Measurements from ENCODE around the gene CLRN2. TPM values are rescaled to one million over a fixed set of nuclear protein-coding genes. Genes with fewer than 3 reads are reported as not detected.

CLRN2 gene
- total RNA-seq, 4 donors from 2014 or later: not detected

DNA sequence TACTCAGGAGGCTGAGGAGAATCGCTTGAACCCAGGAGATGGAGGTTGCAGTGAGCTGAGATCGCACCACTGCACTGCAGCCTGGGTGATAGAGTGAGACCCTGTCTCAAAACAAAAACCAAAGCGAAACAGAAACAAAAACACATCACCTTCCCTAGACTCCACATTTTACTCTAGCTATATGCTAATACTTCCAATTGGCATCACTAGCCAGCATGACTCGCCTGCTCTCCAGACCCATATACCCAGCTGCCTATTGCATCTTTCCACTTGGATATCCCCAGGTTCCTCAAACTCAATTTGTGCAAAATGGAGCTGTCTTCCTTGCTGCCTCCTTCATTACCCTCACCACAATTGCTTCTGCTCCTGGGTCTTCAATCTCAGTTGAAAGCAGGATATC, 39.6 kb downstream of the CLRN2 start:
- H3K4me1 ChIP-seq: no peaks in the 10 kb centered on the region
- in situ Hi-C loops (cut with MboI; ENCODE audit: low sequenced_read_pairs in 4 of 4) (loop anchor here in 2 of 4 donors (10.0 to 25.0 kb wide), 2 partner anchors 80 to 258 kb away; partner anchors contain the start of genes DCAF16 (in 2 of the 2) and NCAPG (in 2 of the 2)), intact Hi-C loops (cut with DNase I; ENCODE audit: low total_unique reads) (no loop called here)
- no peaks in the 10 kb centered on the region for H3K36me3 ChIP-seq
- no peaks in the 10 kb centered on the region for H3K27me3 ChIP-seq
- no peak overlapping the region for H3K27ac ChIP-seq
- ATAC-seq (no peak), DNase-seq (no peak)
- H3K4me3 ChIP-seq: no peak overlapping the region
- no peaks in the 10 kb centered on the region for H3K9me3 ChIP-seq
- TF ChIP-seq, protein P1, sequence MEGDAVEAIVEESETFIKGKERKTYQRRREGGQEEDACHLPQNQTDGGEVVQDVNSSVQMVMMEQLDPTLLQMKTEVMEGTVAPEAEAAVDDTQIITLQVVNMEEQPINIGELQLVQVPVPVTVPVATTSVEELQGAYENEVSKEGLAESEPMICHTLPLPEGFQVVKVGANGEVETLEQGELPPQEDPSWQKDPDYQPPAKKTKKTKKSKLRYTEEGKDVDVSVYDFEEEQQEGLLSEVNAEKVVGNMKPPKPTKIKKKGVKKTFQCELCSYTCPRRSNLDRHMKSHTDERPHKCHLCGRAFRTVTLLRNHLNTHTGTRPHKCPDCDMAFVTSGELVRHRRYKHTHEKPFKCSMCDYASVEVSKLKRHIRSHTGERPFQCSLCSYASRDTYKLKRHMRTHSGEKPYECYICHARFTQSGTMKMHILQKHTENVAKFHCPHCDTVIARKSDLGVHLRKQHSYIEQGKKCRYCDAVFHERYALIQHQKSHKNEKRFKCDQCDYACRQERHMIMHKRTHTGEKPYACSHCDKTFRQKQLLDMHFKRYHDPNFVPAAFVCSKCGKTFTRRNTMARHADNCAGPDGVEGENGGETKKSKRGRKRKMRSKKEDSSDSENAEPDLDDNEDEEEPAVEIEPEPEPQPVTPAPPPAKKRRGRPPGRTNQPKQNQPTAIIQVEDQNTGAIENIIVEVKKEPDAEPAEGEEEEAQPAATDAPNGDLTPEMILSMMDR (IDR thresholded peaks at IDR 0.05 in 4 of 5, conservative IDR thresholded peaks at IDR 0.05 in 1 of 5): no peak

- Histone ChIP-seq H3K27ac (no peak overlapping the region), H3K4me3 (no peak overlapping the region), H3K36me3 (no peaks in the 10 kb centered on the region), H3K9me3 (no peaks in the 10 kb centered on the region), H3K4me1 (no peaks in the 10 kb centered on the region), H3K27me3 (no peaks in the 10 kb centered on the region)
- TF ChIP-seq, protein P1 (IDR thresholded peaks at IDR 0.05 in 4 of 5, conservative IDR thresholded peaks at IDR 0.05 in 1 of 5): no peak
- no peak for TF ChIP-seq POLR2A (IDR thresholded peaks at IDR 0.05)
- intact Hi-C loops (cut with DNase I; ENCODE audit: low total_unique reads) (no loop called here), in situ Hi-C loops (cut with MboI; ENCODE audit: low sequenced_read_pairs in 4 of 4) (loop anchor here in 2 of 4 donors (10.0 to 25.0 kb wide), 2 partner anchors 78 to 256 kb away; partner anchors contain the start of genes DCAF16 (in 2 of the 2) and NCAPG (in 2 of the 2))
- ATAC-seq (no peak), DNase-seq (no peak)
Measured at GRCh38 chr4:17556498-17556897, 41.5 kb downstream of the CLRN2 start.

GRCh38 chr4:17557880-17558279, 42.9 kb downstream of the CLRN2 start:
- intact Hi-C loops (cut with DNase I; ENCODE audit: low total_unique reads): no loop called here

GRCh38 chr4:17558941-17559708, 44.2 kb downstream of the CLRN2 start:
- H3K36me3 ChIP-seq: no peaks in the 10 kb centered on the region
- H3K4me3 ChIP-seq: no peak overlapping the region
- DNase-seq (no peak), ATAC-seq (no peak)
- in situ Hi-C loops (cut with MboI; ENCODE audit: low sequenced_read_pairs in 4 of 4): loop anchor here in 2 of 4 donors (10.0 to 25.0 kb wide), 2 partner anchors 76 to 253 kb away; partner anchors contain the start of genes DCAF16 (in 2 of the 2) and NCAPG (in 2 of the 2)
- intact Hi-C loops (cut with DNase I; ENCODE audit: low total_unique reads): no loop called here
- TF ChIP-seq POLR2A (IDR thresholded peaks at IDR 0.05): no peak
- TF ChIP-seq, protein P1 (IDR thresholded peaks at IDR 0.05 in 4 of 5, conservative IDR thresholded peaks at IDR 0.05 in 1 of 5): no peak
- no peaks in the 10 kb centered on the region for H3K27me3 ChIP-seq
- no peaks in the 10 kb centered on the region for H3K4me1 ChIP-seq
- H3K9me3 ChIP-seq: no peaks in the 10 kb centered on the region
- no peak overlapping the region for H3K27ac ChIP-seq

More at GRCh38 chr4:17557880-17558279, 42.9 kb downstream of the CLRN2 start:
- in situ Hi-C loops (cut with MboI; ENCODE audit: low sequenced_read_pairs in 4 of 4): loop anchor here in 2 of 4 donors (10.0 to 25.0 kb wide), 2 partner anchors 77 to 254 kb away; partner anchors contain the start of genes DCAF16 (in 2 of the 2) and NCAPG (in 2 of the 2)
- DNase-seq (no peak), ATAC-seq (no peak)
- H3K9me3 ChIP-seq: no peaks in the 10 kb centered on the region
- no peak overlapping the region for H3K4me3 ChIP-seq
- no peaks in the 10 kb centered on the region for H3K27me3 ChIP-seq
- H3K27ac ChIP-seq: no peak overlapping the region
- H3K4me1 ChIP-seq: no peaks in the 10 kb centered on the region
- TF ChIP-seq, protein P1 (IDR thresholded peaks at IDR 0.05 in 4 of 5, conservative IDR thresholded peaks at IDR 0.05 in 1 of 5): no peak
- no peak for TF ChIP-seq POLR2A (IDR thresholded peaks at IDR 0.05)
- H3K36me3 ChIP-seq: no peaks in the 10 kb centered on the region

Data from gastrocnemius medialis (tissue), 4 donors.